ENCODE measurements around the gene RUFY1. TPM values are rescaled to one million over a fixed set of nuclear protein-coding genes. Genes with fewer than 3 reads are reported as not detected.

The RUFY1 gene
- total and polyA plus RNA-seq, 10 of the 15 experiments (the other 5 are each of a cell fraction or from before 2014, with no cell fraction given): 5.7 to 36.3 (median 24.5) TPM

DNA sequence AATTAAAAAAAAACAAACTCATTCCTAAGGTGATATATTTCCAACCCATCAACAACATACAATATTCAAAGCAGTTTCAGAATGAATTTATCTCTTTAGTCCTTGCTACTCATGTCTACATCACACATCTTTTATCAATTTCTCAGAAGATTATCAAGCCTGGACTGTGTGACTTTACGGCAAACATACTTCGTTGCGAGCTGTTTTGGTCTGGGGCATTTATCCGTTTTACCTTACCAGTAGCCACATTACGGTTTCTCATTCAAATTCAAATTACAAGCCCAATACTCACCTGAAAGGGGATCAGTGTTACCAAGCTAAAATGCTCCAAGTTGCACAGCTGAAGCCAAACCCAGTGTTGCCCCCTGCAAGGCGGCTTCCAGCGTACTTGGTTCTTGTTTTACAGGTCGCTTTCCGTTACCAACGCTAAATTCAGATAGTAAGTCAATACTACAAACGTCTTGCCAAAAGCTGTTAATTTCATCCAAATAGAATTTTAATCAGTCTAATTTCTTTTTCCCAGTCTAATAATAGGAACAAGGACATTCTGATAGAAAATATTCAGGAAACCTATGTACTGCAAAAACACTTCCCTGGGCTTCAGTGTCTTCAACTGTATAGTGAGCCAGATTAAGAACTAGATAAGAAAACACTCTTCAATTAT lies 71.3 kb downstream of the RUFY1 start (continued):
- no peak for TF ChIP-seq ZNF687 (IDR thresholded peaks at IDR 0.05)
- TF ChIP-seq, protein P1, sequence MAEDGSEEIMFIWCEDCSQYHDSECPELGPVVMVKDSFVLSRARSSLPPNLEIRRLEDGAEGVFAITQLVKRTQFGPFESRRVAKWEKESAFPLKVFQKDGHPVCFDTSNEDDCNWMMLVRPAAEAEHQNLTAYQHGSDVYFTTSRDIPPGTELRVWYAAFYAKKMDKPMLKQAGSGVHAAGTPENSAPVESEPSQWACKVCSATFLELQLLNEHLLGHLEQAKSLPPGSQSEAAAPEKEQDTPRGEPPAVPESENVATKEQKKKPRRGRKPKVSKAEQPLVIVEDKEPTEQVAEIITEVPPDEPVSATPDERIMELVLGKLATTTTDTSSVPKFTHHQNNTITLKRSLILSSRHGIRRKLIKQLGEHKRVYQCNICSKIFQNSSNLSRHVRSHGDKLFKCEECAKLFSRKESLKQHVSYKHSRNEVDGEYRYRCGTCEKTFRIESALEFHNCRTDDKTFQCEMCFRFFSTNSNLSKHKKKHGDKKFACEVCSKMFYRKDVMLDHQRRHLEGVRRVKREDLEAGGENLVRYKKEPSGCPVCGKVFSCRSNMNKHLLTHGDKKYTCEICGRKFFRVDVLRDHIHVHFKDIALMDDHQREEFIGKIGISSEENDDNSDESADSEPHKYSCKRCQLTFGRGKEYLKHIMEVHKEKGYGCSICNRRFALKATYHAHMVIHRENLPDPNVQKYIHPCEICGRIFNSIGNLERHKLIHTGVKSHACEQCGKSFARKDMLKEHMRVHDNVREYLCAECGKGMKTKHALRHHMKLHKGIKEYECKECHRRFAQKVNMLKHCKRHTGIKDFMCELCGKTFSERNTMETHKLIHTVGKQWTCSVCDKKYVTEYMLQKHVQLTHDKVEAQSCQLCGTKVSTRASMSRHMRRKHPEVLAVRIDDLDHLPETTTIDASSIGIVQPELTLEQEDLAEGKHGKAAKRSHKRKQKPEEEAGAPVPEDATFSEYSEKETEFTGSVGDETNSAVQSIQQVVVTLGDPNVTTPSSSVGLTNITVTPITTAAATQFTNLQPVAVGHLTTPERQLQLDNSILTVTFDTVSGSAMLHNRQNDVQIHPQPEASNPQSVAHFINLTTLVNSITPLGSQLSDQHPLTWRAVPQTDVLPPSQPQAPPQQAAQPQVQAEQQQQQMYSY (CRISPR knock-in tag; IDR thresholded peaks at IDR 0.05): no peak
- no peak for TF ChIP-seq SREBF1 (IDR thresholded peaks at IDR 0.05; ENCODE audit: low read length)
- TF ChIP-seq MYC (IDR thresholded peaks at IDR 0.05; ENCODE audit: insufficient read depth, insufficient read length, insufficient replicate concordance, low read length, severe bottlenecking): no peak
- TF ChIP-seq SMAD5 (IDR thresholded peaks at IDR 0.05; ENCODE audit: low read depth): no peak
- no peak for TF ChIP-seq RUNX3 (IDR thresholded peaks at IDR 0.05; ENCODE audit: low read length)
- no peak for TF ChIP-seq HCFC1 (IDR thresholded peaks at IDR 0.05; ENCODE audit: low read length)
- TF ChIP-seq SMARCA5 (IDR thresholded peaks at IDR 0.05): no peak

All from GM12878 (cell line).